HFFc6 (cell line): ENCODE data around the gene GLI2. TPM values are rescaled to one million over a fixed set of nuclear protein-coding genes. Genes with fewer than 3 reads are reported as not detected.
A peak's percentile ranks its signal among the peaks of the same experiment; 100 is the strongest.

Source experiments
- DNase-seq: peaks from one replicate; pipeline ENCODE4 v3.0.0-alpha.2; 2018
- H3K27ac Mint-ChIP-seq: 2 replicates; pipeline ENCODE4 v1.8.0; 2020; ENCODE audit warnings: mild to moderate bottlenecking, mixed read lengths
- H3K27me3 Mint-ChIP-seq: 2 replicates; pipeline ENCODE4 v1.8.0; 2021; ENCODE audit warnings: mild to moderate bottlenecking, moderate library complexity, mixed read lengths; ENCODE audit not compliant: insufficient read depth
- H3K36me3 Mint-ChIP-seq: 2 replicates; pipeline ENCODE4 v1.8.0; 2021; ENCODE audit warnings: low read depth, mixed read lengths
- H3K4me1 Mint-ChIP-seq: 2 replicates; pipeline ENCODE4 v1.8.0; 2020; ENCODE audit warnings: low read depth, mixed read lengths
- H3K4me3 Mint-ChIP-seq: 2 replicates; pipeline ENCODE4 v1.8.0; 2020; ENCODE audit warnings: mild to moderate bottlenecking, moderate library complexity, mixed read lengths
- H3K9me3 Mint-ChIP-seq: 2 replicates; pipeline ENCODE4 v1.8.0; 2020; ENCODE audit warnings: mild to moderate bottlenecking, mixed read lengths
- total RNA-seq, 6 experiments: library from RNA; stranded (reverse); fragmentation: NEBNext Ultra II Directional; extraction: Animal tissue kit (Norgen Biotek cat#: 25700); gene quantifications; 2 replicates in 1 of 6; 3 replicates in 5 of 6; pipeline ENCODE4 v1.2.3, GENCODE V29; 2021
- TF ChIP-seq, protein P1 (sequence below): fragments of 200-600 bp; sonication (generic); IDR thresholded peaks from 2 replicates; pipeline ENCODE4 v1.5.0; 2021; ENCODE audit warnings: antibody characterized with exemption, mild to moderate bottlenecking

Gene GLI2
- total RNA-seq, 6 experiments from 2014 or later: 40.2 to 46.1 (median 41.9) TPM

DNA sequence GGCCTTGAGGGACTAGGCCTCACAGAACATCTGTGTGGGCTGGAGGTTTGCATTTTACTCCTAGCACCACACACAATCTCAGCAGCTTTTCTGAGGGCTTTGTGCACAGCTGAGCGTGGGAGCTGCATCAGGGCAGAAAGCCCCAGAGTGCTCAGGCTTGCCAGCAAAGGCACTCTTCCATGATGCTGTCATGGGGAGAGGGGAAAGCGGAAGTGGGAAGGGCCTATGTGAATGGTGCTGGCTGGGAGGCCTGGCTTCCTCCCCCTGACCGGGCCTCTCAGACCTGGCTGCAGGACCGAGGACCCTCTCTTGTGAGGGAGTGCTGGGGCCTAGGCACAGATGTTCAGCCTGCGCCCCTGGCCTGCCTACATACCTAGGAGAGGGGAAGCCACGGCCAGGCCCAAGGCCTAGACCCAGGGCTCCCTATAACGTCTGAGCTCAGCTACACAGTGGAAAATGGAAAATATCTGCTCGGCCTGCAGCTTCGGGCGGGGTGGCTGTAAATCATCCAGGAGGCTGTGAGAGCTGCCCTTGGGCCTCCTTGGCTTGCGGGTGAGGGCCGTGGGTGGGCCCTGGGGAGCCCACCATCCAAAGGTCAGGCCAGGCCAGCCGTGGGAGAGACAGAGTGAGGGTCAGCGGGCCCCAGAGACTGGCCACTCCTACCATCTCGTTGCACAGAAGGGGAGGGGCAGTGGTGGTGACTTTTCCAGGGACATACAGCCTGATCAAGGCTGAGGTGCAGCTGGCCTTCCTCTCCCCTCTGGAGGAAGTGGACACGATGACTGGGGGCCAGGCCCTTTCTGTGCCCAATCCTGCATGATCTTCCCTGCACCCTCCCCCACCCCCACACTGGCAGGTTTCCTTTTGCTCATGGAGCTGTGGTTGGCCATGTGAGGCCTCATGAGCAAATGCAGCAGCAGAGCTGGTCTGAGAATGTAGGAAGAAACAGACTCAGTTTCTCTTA, 22.8 kb downstream of the GLI2 start:
- Mint-ChIP-seq H3K27me3 (no peaks in the 10 kb centered on the region; the same call in 1 of the 2 replicates), H3K36me3 (peaks cover 26% of the 10 kb centered on the region), H3K4me1 (peaks cover 99% of the 10 kb centered on the region), H3K9me3 (no peaks in the 10 kb centered on the region), H3K4me3 (peak overlapping the region; percentile 59), H3K27ac (peak overlapping the region; percentile 82)
- peak; percentile 52 for DNase-seq
- TF ChIP-seq, protein P1, sequence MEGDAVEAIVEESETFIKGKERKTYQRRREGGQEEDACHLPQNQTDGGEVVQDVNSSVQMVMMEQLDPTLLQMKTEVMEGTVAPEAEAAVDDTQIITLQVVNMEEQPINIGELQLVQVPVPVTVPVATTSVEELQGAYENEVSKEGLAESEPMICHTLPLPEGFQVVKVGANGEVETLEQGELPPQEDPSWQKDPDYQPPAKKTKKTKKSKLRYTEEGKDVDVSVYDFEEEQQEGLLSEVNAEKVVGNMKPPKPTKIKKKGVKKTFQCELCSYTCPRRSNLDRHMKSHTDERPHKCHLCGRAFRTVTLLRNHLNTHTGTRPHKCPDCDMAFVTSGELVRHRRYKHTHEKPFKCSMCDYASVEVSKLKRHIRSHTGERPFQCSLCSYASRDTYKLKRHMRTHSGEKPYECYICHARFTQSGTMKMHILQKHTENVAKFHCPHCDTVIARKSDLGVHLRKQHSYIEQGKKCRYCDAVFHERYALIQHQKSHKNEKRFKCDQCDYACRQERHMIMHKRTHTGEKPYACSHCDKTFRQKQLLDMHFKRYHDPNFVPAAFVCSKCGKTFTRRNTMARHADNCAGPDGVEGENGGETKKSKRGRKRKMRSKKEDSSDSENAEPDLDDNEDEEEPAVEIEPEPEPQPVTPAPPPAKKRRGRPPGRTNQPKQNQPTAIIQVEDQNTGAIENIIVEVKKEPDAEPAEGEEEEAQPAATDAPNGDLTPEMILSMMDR: no peak

DNA sequence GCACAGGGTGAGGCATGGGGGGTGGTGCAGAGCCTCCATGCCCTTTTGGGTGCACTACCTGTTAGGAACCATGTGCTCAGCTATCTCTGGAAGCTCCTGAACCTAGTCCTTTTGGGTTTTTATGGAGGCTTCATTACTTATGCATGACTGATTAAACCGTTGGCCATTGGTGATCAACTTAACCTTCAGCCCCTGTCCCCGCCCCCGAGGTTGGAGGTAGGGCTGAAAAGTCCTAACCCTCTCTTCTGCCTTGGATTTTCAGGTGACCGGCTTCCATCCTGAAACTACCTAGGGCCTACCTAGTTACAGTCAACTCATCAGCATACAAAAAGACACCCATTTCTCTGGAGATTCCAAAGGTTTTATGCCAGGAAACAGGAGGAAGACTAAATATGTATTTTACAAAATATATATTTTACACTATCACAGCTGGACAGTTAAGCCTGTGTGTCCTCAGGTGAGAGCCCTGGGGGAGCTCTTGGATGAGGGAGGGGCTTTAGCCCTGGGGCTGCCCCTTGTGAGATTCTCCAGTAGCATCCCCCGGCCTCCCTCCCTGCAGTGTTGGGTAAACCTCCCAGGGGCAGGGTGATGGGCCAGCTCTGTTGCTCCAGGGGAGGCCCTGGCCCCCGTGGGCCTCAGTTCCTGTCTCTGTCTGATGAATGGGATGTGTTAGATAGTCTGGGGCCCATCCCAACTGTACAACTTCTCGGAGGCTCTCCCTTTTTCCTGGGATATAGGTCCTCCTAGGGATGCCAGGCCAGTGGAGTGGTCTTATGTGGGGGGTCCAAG, 24.1 kb downstream of the GLI2 start:
- Mint-ChIP-seq H3K9me3 (no peaks in the 10 kb centered on the region), H3K27ac (peak overlapping the region; percentile 82), H3K4me3 (no peak overlapping the region), H3K4me1 (peaks cover 99% of the 10 kb centered on the region), H3K36me3 (peaks cover 15% of the 10 kb centered on the region), H3K27me3 (no peaks in the 10 kb centered on the region; the same call in 1 of the 2 replicates)
- TF ChIP-seq, protein P1: no peak
- DNase-seq: no peak

- DNase-seq: no peak
- peak overlapping the region; percentile 60 for H3K27ac Mint-ChIP-seq
- no peaks in the 10 kb centered on the region for H3K9me3 Mint-ChIP-seq
- H3K36me3 Mint-ChIP-seq: peaks cover 15% of the 10 kb centered on the region
- peak overlapping the region; percentile 46 for H3K4me3 Mint-ChIP-seq
- peaks cover 99% of the 10 kb centered on the region for H3K4me1 Mint-ChIP-seq
- TF ChIP-seq, protein P1: no peak
- H3K27me3 Mint-ChIP-seq: no peaks in the 10 kb centered on the region; the same call in 1 of the 2 replicates
Observed at GRCh38 chr2:120760446-120761135, 24.9 kb downstream of the GLI2 start.

GRCh38 chr2:120761164-120761861, 25.6 kb downstream of the GLI2 start:
- H3K9me3 Mint-ChIP-seq: no peaks in the 10 kb centered on the region
- peaks cover 99% of the 10 kb centered on the region for H3K4me1 Mint-ChIP-seq
- TF ChIP-seq, protein P1: no peak
- DNase-seq: no peak
- peaks cover 14% of the 10 kb centered on the region for H3K36me3 Mint-ChIP-seq
- H3K27ac Mint-ChIP-seq: peak overlapping the region; percentile 60
- H3K27me3 Mint-ChIP-seq: no peaks in the 10 kb centered on the region; the same call in 1 of the 2 replicates
- peak overlapping the region; percentile 46; the same call in 1 of the 2 replicates for H3K4me3 Mint-ChIP-seq
